GM23338 (cell line): ENCODE data around the gene FRY. TPM values are rescaled to one million over a fixed set of nuclear protein-coding genes. Genes with fewer than 3 reads are reported as not detected.

ENCODE experiments used
- ATAC-seq: fragments of 200-7000 bp; cut with Tn5 transposase; 3 replicates; pipeline ENCODE4 v1.9.1; 2020
- DNase-seq: peaks from one replicate; pipeline ENCODE4 v3.0.0-alpha.2; 2015; ENCODE audit warnings: low spot score
- H2AFZ ChIP-seq: fragments of 200-600 bp; sonication (generic); 2 replicates; pipeline ENCODE4 v1.8.0; 2016; ENCODE audit warnings: antibody characterized with exemption, mild to moderate bottlenecking, moderate library complexity
- H3F3A ChIP-seq: fragments of 200-600 bp; sonication (generic); replicated peaks from 2 replicates; pipeline ENCODE4 v1.8.0; 2017; ENCODE audit warnings: antibody characterized with exemption, mixed run types, low read depth
- H3K27ac ChIP-seq: fragments of 200-600 bp; sonication (generic); 2 replicates; pipeline ENCODE4 v1.6.1; 2016; ENCODE audit warnings: low read depth
- H3K27me3 ChIP-seq: fragments of 200-600 bp; sonication (generic); 2 replicates; pipeline ENCODE4 v1.8.0; 2016; ENCODE audit warnings: mild to moderate bottlenecking, mixed run types, moderate library complexity; ENCODE audit not compliant: insufficient read depth
- H3K36me3 ChIP-seq: fragments of 200-600 bp; sonication (generic); 2 replicates; pipeline ENCODE4 v1.8.0; 2016; ENCODE audit warnings: mild to moderate bottlenecking; ENCODE audit not compliant: insufficient read depth
- H3K4me1 ChIP-seq: fragments of 200-600 bp; sonication (generic); 2 replicates; pipeline ENCODE4 v1.8.0; 2016; ENCODE audit warnings: mild to moderate bottlenecking, moderate library complexity; ENCODE audit not compliant: insufficient read depth
- H3K4me2 ChIP-seq: fragments of 200-600 bp; sonication (generic); 2 replicates; pipeline ENCODE4 v1.7.1; 2017; ENCODE audit warnings: mixed run types
- H3K4me3 ChIP-seq: fragments of 200-600 bp; sonication (generic); 2 replicates; pipeline ENCODE4 v1.6.1; 2016; ENCODE audit warnings: mixed run types
- H3K79me2 ChIP-seq: fragments of 200-600 bp; sonication (generic); replicated peaks from 2 replicates; pipeline ENCODE4 v1.8.0; 2017; ENCODE audit warnings: mild to moderate bottlenecking; ENCODE audit not compliant: insufficient read depth
- H3K9me2 ChIP-seq: fragments of 200-600 bp; sonication (generic); 2 replicates; pipeline ENCODE4 v1.8.0; 2017; ENCODE audit not compliant: insufficient read depth
- H4K20me1 ChIP-seq: fragments of 200-600 bp; sonication (generic); replicated peaks from 2 replicates; pipeline ENCODE4 v1.8.0; 2017; ENCODE audit warnings: mild to moderate bottlenecking; ENCODE audit not compliant: insufficient read depth
- H3K27ac Mint-ChIP-seq: 2 replicates; pipeline ENCODE4 v1.8.0; 2020; ENCODE audit warnings: inconsistent platforms, mild to moderate bottlenecking, moderate library complexity, mixed read lengths
- H3K27me3 Mint-ChIP-seq: 3 replicates; pipeline ENCODE4 v1.8.0; 2022; ENCODE audit warnings: low read depth, mild to moderate bottlenecking, moderate library complexity, mixed read lengths, inconsistent platforms; ENCODE audit not compliant: insufficient read depth, poor library complexity
- H3K36me3 Mint-ChIP-seq: 3 replicates; pipeline ENCODE4 v1.8.0; 2021; ENCODE audit warnings: low read depth, mild to moderate bottlenecking, inconsistent platforms, moderate library complexity, mixed read lengths
- H3K4me1 Mint-ChIP-seq: 3 replicates; pipeline ENCODE4 v1.8.0; 2020; ENCODE audit warnings: mild to moderate bottlenecking, inconsistent platforms, mixed read lengths
- H3K4me3 Mint-ChIP-seq: 3 replicates; pipeline ENCODE4 v1.8.0; 2021; ENCODE audit warnings: moderate library complexity, mild to moderate bottlenecking, inconsistent platforms, mixed read lengths
- H3K9me3 Mint-ChIP-seq: 3 replicates; pipeline ENCODE4 v1.8.0; 2020; ENCODE audit warnings: moderate library complexity, mild to moderate bottlenecking, inconsistent platforms, mixed read lengths
- EZH2 ChIP-seq: fragments of 200-600 bp; sonication (generic); IDR thresholded peaks from one replicate; pipeline ENCODE4 v1.8.0; 2017; ENCODE audit warnings: antibody characterized with exemption, mild to moderate bottlenecking, low read depth; ENCODE audit not compliant: unreplicated experiment
- STAT1 ChIP-seq: IDR thresholded peaks from one replicate; pipeline ENCODE4 v1.6.1; 2016; ENCODE audit warnings: antibody characterized with exemption; ENCODE audit not compliant: unreplicated experiment
- polyA plus RNA-seq: library from polyadenylated mRNA; unstranded; fragments of >200 nt; fragmentation: Nextera tagmentation; extraction: Ambion mirVana; gene quantifications from 2 replicates; pipeline ENCODE4 v1.2.1, GENCODE V29; 2016
- total RNA-seq: library from RNA; depleted of rRNA; stranded (reverse); fragments of >200 nt; shearing (Covaris generic); gene quantifications from 2 replicates; pipeline ENCODE4 v1.2.3, GENCODE V29; 2014
- TF ChIP-seq, protein P1 (sequence below): fragments of 250-450 bp; sonication (Bioruptor Pico); IDR thresholded peaks from 2 replicates; pipeline ENCODE4 v1.5.0; 2020; ENCODE audit warnings: mild to moderate bottlenecking, moderate library complexity

The FRY gene
- total and polyA plus RNA-seq, 2 experiments from 2014 or later = 2.4 to 10.1 TPM

DNA sequence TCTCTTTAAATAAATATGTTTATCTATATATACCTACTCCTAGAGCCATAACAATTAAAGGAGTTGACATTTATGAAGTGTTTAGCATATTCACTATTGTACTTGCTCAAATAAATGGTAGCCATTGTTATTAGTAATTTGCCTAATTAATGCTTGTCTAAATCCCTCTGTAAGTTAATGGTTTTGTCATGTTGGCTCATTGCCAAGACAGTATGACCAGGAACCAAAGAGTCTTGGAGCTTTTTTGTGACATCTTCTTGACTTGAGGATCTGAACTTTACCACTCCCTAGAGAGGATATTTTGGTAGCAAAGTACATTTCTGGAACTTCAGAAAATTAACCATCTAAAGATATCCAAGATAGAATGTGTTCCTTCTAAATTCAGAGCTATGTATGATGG is 15.5 kb downstream of the FRY start:
- H3K4me1 ChIP-seq = peaks cover 16% of the 10 kb centered on the region; the same call in 1 of the 2 replicates
- no peak overlapping the region for H3K27ac Mint-ChIP-seq

More for the DNA sequence above, 15.5 kb downstream of the FRY start:
- H3K27me3 Mint-ChIP-seq = peaks cover 2% of the 10 kb centered on the region
- H3K4me3 ChIP-seq = no peak overlapping the region
- no peak overlapping the region for H3K4me3 Mint-ChIP-seq
- H3K79me2 ChIP-seq = no peaks in the 10 kb centered on the region
- TF ChIP-seq, protein P1, sequence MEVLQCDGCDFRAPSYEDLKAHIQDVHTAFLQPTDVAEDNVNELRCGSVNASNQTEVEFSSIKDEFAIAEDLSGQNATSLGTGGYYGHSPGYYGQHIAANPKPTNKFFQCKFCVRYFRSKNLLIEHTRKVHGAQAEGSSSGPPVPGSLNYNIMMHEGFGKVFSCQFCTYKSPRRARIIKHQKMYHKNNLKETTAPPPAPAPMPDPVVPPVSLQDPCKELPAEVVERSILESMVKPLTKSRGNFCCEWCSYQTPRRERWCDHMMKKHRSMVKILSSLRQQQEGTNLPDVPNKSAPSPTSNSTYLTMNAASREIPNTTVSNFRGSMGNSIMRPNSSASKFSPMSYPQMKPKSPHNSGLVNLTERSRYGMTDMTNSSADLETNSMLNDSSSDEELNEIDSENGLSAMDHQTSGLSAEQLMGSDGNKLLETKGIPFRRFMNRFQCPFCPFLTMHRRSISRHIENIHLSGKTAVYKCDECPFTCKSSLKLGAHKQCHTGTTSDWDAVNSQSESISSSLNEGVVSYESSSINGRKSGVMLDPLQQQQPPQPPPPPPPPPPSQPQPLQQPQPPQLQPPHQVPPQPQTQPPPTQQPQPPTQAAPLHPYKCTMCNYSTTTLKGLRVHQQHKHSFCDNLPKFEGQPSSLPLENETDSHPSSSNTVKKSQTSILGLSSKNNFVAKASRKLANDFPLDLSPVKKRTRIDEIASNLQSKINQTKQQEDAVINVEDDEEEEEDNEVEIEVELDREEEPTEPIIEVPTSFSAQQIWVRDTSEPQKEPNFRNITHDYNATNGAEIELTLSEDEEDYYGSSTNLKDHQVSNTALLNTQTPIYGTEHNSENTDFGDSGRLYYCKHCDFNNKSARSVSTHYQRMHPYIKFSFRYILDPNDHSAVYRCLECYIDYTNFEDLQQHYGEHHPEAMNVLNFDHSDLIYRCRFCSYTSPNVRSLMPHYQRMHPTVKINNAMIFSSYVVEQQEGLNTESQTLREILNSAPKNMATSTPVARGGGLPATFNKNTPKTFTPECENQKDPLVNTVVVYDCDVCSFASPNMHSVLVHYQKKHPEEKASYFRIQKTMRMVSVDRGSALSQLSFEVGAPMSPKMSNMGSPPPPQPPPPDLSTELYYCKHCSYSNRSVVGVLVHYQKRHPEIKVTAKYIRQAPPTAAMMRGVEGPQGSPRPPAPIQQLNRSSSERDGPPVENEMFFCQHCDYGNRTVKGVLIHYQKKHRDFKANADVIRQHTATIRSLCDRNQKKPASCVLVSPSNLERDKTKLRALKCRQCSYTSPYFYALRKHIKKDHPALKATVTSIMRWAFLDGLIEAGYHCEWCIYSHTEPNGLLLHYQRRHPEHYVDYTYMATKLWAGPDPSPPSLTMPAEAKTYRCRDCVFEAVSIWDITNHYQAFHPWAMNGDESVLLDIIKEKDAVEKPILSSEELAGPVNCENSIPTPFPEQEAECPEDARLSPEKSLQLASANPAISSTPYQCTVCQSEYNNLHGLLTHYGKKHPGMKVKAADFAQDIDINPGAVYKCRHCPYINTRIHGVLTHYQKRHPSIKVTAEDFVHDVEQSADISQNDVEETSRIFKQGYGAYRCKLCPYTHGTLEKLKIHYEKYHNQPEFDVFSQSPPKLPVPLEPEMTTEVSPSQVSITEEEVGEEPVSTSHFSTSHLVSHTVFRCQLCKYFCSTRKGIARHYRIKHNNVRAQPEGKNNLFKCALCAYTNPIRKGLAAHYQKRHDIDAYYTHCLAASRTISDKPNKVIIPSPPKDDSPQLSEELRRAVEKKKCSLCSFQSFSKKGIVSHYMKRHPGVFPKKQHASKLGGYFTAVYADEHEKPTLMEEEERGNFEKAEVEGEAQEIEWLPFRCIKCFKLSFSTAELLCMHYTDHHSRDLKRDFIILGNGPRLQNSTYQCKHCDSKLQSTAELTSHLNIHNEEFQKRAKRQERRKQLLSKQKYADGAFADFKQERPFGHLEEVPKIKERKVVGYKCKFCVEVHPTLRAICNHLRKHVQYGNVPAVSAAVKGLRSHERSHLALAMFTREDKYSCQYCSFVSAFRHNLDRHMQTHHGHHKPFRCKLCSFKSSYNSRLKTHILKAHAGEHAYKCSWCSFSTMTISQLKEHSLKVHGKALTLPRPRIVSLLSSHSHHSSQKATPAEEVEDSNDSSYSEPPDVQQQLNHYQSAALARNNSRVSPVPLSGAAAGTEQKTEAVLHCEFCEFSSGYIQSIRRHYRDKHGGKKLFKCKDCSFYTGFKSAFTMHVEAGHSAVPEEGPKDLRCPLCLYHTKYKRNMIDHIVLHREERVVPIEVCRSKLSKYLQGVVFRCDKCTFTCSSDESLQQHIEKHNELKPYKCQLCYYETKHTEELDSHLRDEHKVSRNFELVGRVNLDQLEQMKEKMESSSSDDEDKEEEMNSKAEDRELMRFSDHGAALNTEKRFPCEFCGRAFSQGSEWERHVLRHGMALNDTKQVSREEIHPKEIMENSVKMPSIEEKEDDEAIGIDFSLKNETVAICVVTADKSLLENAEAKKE (CRISPR knock-in tag) = no peak
- TF ChIP-seq EZH2 = no peak
- no peak for TF ChIP-seq STAT1
- H3K4me1 Mint-ChIP-seq = peaks cover 25% of the 10 kb centered on the region
- no peaks in the 10 kb centered on the region for H3K36me3 Mint-ChIP-seq
- H3F3A ChIP-seq = no peaks in the 10 kb centered on the region
- H3K9me3 Mint-ChIP-seq = no peaks in the 10 kb centered on the region
- no peaks in the 10 kb centered on the region for H3K27me3 ChIP-seq
- DNase-seq = no peak
- H2AFZ ChIP-seq = no peak overlapping the region
- H4K20me1 ChIP-seq = no peaks in the 10 kb centered on the region
- H3K27ac ChIP-seq = no peak overlapping the region
- H3K36me3 ChIP-seq = no peaks in the 10 kb centered on the region
- ATAC-seq = no peak
- peaks cover 5% of the 10 kb centered on the region; the same call in 1 of the 2 replicates for H3K9me2 ChIP-seq
- H3K4me2 ChIP-seq = no peak overlapping the region
